GM11168 (cell line): Measurements from ENCODE around the gene ASB17.
"Not testable (repeated sequence)": the region's sequence is repeated elsewhere in the genome, so short reads cannot be mapped to it uniquely, and the experiment has no call there.

ENCODE experiments used
- in situ Hi-C: fragments of 300-500 bp; cut with MboI; formaldehyde crosslinking; loops from one replicate; pipeline ENCODE4 v1.12.0; 2022; ENCODE audit warnings: low sequenced_read_pairs; ENCODE audit not compliant: unreplicated experiment

The ASB17 gene, protein sequence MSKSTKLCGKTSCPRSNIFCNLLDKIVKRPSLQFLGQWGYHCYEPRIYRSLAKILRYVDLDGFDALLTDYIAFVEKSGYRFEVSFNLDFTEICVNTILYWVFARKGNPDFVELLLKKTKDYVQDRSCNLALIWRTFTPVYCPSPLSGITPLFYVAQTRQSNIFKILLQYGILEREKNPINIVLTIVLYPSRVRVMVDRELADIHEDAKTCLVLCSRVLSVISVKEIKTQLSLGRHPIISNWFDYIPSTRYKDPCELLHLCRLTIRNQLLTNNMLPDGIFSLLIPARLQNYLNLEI

DNA sequence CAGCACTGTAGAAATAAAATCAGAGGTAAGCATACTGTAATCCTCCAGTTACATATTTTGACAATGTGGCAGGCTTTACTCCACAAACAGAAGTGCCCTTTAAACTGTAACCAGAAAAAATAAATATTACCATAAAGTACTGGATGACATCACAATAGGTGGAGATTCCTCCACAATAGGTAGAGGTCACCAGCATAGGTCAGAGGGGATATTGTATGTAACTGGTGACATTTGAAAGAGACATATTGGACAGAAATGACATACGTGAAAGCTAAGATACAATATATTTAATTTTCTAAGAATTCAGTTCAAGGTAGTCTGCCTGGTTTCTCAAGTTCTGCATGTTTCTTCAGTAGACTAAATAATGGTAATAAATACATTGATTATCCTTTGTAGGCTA lies at the start of gene ASB17:
TSS of gene ASB17 (minus strand) at position 101 of the 400 bp plus-strand sequence. CDS start 113 bp downstream, outside the sequence.
- in situ Hi-C loops: no loop called here

DNA sequence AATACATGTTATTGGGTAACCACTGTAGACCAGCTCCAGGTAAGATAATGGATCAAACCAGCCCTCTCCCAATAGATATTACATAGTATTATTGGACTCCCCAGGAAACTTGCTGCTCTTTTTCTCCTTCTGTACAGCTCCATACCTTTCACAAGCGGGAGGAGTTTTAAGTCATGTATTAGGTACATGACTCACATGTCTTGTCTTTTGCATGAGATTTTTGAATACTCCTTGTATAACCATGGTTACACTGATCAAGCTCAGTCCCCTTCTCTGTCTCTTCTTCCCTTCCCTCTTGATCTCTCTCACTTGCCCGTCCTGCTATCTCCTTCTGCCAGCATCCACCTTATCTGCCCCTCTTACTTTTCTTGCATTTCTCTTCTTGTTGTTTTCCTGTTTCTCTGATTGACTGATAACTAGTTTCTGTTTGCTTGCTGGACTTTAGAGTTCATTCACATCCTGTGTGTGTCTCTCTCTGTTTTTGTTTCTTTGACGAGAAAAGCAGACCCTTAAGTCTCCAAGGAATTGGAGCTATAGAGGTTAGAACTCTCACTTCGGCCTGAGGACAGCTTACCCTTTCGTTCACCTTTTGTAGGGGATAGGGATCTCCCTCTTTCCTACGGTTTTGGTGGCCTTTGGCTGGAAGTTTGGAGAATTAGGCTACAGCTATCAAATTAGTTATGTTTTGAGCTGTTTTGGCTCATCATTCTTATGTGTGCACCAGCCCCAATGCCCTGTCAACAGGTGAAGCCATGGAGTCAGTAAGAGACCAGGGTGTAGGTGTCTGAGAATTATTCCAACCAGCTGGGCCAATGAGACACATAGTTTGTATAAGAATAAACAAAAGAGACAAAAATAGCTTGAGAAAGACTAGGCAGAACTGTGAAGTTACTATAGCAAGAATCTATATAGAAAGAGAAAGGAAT lies 49.0 kb upstream of the ASB17 start:
- in situ Hi-C loops: no loop called here

DNA sequence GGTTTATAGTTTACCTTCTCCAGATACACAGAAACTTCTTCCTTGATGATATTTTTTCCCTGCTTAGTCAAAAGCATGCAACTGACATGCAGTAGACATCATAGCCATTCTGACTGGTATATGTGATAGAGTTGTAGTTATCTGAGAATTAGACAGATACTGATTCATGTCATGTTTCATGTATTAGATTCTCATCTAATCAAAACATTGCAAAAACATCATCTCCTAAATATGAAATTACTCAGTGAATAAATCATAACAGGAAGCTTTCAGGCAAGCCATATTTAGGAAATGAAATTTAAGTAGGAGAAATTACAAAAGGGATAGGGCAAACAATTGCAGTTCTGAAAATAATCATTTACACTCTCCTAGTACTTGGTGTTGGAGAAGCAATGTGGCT lies 38.4 kb upstream of the ASB17 start:
- in situ Hi-C loops: no loop called here

DNA sequence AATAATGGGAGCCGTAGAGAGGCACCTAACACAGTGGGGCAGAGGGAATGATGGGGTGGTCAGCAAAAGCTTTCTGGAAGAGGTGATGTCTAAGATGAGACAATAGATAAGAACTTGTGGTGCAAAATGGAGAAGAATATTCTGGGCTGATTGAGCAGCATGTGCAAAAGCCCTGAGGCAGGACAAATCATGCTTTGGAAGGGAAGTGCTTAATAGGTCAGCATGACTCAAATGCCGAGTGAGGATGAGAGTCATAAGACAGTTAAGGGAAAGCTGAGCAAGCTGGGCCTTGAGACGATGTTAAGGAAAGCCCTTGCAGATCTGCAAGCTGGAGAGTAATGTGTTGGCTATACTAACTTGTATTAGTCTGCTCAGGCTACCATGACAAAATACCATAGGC lies 37.3 kb upstream of the ASB17 start:
- in situ Hi-C loops: no loop called here

DNA sequence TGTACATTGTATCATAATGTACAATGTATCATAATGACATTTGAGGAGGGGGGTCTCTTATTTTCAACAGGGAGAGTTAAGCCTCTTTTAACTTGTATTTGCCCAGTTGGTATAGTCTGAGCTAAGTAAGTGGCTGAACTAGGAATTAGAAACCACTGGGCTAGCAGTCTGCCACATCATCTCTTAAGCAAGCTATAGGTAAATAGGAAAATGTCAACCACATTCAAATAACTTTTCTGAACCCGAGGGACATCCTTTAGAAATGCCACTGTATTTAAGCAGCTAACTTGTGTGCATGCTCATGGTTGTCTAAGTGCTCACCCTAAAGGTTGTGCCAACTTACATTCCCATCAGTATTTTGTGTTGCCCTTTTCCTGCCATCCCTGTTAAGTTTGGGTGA lies 35.5 kb upstream of the ASB17 start:
- in situ Hi-C loops: no loop called here

DNA sequence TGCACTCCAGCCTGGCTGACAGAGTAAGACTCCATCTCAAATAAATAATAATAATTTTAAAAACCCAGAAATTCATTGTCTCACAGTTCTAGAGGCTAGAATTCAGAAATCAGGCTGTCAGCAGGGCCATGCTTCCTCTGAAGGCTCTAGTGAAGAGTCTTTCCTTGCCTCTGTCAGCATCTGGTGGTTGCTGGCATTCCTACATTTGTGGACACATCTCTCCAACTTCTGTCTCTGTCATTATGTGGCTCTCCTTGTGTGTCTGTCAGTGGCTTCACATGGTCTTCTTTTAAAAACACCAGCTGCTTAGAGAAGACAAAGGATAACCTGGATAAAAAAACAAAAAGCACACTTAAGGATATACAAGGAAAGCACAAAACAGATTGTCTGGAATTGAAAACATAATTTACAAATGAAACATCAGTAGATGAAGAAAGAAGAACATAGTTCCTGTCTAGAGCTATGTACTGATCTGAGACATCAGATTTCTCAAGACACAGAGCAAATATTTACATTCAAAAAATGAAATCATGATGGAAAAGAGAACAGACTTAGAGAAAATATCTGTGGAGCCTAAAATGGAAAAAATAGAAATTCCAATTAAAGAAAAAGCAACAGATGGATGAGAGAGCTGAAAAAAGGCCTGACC lies 32.7 kb upstream of the ASB17 start:
- in situ Hi-C loops: no loop called here

DNA sequence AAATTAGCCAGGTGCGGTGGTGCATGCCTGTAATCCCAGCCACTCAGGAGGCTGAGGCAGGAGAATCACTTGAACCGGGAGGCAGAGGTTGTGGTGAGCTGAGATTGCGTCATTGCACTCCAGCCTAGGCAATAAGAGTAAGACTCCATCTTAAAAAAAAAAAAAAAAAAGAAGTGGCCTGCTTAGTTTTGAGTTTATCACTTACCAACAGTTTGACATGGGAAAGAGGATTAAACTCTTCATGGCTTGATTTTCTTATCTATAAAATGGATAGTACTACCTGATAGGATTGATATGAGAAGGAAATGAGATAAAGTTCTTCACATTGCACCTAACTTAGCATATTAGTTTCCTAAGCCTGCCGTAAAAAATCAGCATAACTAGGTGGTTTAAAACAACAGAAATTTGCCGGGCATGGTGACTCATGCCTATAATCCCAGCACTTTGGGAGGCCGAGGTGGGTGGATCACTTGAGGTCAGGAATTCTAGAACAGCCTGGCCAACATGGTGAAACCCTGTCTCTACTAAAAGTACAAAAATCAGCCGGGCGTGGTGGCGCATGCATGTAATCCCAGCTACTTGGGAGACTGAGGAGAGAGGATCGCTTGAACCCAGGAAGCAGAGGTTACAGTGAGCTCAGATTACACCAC lies 32.0 kb upstream of the ASB17 start:
- in situ Hi-C loops: not testable (repeated sequence)

DNA sequence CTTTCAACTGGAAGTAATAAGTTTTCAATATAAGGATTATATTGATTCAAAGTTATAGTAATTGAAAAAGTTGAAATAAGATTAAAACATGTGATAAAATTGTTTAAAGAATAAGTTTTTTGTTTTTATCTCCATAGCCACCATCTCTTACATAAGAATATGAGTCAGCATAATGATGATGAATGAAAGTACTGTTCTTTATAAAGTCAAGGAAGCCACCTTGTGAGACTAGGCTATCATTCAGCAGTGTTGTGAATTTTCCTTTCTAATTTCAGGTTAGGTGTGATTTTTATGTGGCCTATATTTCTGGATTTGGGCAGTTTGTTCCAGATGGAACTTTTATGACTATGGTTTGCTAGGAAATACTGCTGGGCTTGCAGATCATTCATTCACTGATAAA lies 22.4 kb upstream of the ASB17 start:
- in situ Hi-C loops: no loop called here

DNA sequence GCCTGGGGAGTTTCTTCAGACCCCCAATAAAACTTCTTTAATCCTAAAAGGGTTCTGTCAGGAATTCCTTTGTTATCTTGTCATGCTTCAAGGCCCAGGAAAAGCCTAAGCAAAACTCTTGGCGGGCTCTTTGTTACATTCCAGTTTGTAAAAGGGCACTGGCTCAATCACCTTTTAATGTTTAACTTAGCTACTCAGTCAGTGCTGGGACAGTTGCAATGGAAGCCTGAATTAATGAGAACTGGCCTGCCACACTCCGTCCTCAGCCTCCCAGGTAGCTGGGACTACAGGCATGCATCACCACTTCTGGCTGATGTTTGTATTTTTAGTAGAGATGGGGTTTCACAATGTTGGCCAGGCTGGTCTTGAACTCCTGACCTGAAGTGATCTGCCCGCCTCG lies 21.3 kb upstream of the ASB17 start:
- in situ Hi-C loops: no loop called here

DNA sequence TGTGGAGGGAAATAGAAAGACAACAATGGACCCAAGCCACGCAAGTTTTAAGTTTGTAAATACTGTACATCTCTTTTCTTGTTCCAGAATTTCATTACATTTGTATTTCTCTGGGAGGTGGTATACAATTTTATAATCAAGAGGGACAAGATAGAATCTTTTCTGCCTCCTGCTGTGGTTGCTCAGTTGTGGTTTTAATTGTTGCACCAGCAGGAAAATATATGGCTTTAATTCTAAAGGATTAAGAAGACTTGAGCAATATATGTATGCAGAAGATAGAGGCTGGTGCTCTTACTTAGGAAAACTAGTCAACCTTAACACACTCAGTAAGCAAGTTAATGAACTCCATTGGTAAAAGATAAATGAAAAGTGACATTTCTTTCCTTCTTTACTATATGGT lies 19.8 kb upstream of the ASB17 start:
- in situ Hi-C loops: no loop called here

DNA sequence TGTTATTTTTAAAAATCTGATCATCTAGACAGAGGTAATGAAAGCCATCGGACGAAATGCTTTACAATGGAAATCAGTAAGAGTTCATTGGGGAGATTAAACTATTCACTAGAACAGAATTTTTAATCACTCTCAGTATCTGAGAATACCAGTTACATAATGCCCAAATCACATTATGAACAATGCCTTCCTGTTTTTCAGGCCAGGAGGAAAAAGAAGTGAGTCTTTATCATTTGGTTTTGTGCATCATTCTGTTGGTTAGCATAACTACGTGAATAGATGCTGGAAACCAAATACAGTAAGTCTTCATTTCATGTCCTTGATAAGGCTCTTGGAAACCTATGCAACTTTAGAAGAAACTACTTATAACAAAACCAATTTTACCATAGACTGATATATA lies 18.0 kb upstream of the ASB17 start:
- in situ Hi-C loops: no loop called here

DNA sequence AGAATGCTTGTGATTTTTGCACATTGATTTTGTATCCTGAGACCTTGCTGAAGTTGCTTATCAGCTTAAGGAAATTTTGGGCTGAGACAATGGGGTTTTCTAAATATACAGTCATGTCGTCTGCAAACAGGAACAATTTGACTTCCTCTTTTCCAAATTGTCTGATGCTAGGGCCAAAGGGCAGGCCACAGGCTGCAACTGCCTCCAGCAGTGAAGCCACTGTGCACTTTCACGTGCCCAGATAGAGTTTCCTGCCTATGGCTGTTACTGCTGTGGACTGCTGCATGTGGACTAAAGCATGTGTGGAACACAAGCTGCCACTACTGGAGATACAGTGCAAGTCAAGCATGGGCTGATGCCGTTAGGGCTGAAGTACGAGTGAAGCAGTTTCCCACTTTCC lies 10.8 kb upstream of the ASB17 start:
- in situ Hi-C loops: not testable (repeated sequence)

DNA sequence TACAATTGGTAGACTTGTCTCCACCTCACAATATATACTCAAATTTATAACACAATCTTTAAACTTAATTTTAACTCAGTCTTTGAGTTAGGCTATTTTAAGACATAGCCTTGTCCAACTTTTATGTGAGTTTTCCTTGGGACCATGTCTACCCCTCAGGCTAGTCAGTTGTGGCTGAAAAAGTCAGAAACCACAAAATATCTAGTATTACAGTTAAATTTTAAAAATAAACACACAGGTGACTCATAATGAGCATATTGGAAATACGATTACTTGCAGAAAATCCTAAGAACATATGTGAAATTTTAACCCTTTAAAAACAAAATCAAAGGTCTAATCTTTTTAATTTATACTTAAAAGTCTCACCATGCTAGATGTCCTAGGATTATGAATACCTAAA lies 4.8 kb upstream of the ASB17 start:
- in situ Hi-C loops: no loop called here

DNA sequence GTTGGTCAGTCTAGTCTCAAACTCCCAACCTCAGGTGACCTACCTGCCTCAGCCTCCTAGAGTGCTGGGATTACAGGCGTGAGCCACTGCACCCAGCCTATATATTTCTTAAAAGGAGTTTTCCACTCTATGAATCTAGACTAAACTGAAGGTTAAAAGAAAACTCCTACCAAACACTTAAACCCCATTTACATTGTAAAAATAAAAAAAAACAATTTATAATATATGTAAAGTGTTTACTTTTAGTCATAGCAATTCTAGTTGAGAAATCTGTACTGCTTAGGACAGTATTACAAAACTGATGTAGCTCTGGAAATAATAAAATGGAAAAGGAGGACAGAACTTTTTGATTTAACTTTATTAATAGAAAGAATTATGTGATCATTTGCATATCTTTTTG lies 9.5 kb downstream of the ASB17 start:
- in situ Hi-C loops: no loop called here

DNA sequence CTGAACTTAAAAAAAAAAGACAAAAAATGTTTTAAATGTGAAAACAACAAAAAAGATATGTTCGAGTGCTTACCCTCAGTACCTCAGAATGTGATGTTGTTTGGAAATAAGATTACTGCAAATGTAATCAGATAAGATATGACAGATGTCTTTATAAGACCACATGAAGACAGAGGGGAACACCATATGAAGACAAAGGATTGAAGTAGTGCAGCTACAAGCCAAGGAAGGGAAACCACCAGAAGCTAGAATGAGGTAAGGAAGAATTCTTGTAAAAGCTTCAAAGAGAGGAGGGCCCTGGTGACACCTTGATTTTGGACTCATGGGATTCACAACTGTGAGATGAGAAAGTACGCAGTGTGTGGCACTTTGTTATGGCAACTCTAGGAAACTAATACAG lies 15.4 kb downstream of the ASB17 start:
- in situ Hi-C loops: no loop called here

DNA sequence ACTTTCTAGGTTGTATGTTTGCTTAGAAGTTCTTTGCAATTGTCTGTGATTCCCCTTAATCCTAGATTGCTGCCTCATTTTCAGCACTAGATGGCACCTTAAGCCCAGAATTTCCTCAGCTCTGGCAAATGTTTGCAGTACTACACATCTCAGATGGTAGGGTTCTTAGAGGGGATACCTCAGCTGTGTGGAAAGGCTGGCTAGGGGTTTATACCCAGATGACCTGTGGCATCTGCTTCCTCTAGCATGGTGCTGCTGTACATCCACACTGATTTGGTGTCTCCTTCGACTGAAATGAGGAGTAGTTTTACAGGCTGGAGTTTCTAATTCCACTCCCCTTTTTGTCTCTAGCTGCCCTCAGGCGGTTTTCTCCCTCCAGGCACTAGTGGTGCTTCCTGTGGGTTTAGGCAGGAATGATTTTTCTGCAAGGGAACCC lies 23.5 kb downstream of the ASB17 start:
- in situ Hi-C loops: no loop called here

DNA sequence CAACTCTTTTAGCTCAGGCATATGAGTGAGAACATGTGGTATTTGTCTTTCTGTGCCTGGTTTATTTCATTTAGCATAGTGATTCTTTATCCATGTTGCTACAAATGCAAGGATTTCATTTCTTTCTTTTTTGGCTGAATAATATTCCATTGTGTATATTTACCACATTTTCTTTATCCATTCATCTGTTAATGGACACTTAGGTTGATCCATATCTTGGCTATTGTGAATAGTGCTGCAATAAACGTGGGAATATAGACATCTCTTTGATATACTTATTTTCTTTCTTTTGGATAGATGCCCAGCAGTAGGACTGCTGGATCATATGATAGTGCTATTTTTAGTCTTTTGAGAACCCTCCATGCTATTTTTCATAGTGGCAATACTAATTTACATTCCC lies 30.8 kb downstream of the ASB17 start:
- in situ Hi-C loops: no loop called here

DNA sequence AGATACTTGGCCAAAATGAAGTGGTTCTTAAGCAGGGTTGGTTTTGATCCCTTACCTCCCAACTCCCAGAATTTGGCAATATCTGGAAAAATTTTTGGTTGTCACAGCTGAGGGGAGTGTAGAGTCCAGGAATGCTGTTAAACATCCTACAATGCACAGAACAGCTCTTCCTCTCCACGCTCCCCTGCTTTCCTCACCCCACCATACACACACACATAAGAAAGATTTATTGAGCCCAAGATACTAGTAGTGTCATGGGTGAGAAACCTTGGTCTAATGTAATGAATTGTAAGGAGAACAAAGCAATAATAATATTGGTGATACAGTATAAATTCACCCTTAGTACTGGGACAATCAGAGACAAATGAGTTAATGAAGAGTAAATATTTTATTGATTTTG lies 47.8 kb downstream of the ASB17 start:
- in situ Hi-C loops: no loop called here

DNA sequence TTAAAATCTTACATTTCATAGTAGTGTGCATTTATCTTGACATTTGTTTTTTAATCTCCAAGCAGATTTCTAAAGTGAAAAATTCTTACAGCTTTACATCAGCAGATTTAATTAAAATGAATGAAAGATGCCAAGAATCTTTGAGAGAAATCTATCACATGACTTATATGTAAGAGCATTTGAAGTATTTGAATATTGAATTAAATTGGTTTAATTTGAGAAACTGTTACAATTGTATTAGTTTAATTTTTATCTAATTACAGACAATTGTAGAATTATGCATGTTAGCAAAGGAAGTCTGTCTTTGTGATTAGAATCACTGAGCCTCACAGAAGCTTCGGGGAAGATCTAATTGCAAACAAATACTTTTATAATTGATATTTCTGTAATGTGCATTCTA lies 52.2 kb downstream of the ASB17 start:
- in situ Hi-C loops: no loop called here

DNA sequence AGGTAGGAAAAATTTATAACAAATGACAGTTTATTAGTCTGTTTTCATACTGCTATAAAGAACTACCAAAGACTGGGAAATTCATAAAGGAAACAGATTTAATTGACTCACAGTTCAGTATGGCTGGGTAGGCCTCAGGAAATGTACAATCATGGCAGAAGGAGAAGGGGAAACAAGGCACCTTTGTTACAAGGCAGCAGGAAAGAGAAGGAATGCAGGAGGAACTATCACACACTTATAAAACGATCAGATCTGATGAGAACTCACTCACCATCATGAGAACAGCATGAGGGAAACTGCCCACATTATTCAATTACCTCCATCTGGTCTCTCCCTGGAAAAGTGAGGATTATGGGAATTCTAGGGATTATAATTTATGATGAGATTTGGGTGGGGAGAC lies 61.3 kb downstream of the ASB17 start:
- in situ Hi-C loops: no loop called here
